HCT116 (cell line): ENCODE results near the gene TIPIN. TPM values are rescaled to one million over a fixed set of nuclear protein-coding genes. Genes with fewer than 3 reads are reported as not detected.

ENCODE experiments used
- ATAC-seq: fragments of 200-7000 bp; cut with Tn5 transposase; 2 replicates; pipeline ENCODE4 v1.9.1; 2020; ENCODE audit warnings: mild to moderate bottlenecking, moderate library complexity
- BruUV-seq: library from RNA; stranded (reverse); fragments of 400-500 nt; replicated peaks from 2 replicates; lab custom pipeline; 2021; lab: Mats Ljungman, UMichigan
- CTCF ChIA-PET: fragments of 300-600 bp; sonication (Branson Sonifier 250); formaldehyde crosslinking; loops from one replicate; lab custom pipeline; 2021; ENCODE audit warnings: antibody characterized with exemption; lab: Charles Lee
- POLR2A ChIA-PET: fragments of 300-600, 350-600 bp; sonication (Branson Sonifier 250); formaldehyde crosslinking; loops from one replicate; lab custom pipeline; 2021; ENCODE audit warnings: antibody characterized with exemption; lab: Charles Lee
- RAD21 ChIA-PET, 2 experiments: fragments of 300-600 bp; sonication (Branson Sonifier 250); formaldehyde crosslinking; loops; one replicate each; lab custom pipeline; 2023; ENCODE audit warnings: low total read pairs in 2 of 2; ENCODE audit not compliant: uncharacterized antibody in 2 of 2, unreplicated experiment in 2 of 2, low non-redundant PET in 1 of 2; lab: Charles Lee
- DNase-seq: peaks from one replicate; pipeline ENCODE4 v3.0.0-alpha.2; 2010; ENCODE audit warnings: low read depth, low spot score
- H2AFZ ChIP-seq: fragments of 200-600 bp; shearing (Covaris generic), sonication (generic); 2 replicates; pipeline ENCODE4 v1.6.1; 2017; ENCODE audit warnings: low read depth, mixed run types, mixed read lengths, antibody characterized with exemption, low read length; ENCODE audit not compliant: poor library complexity, severe bottlenecking
- H3K27ac ChIP-seq: 2 replicates; pipeline ENCODE4 v1.5.1; 2012; ENCODE audit warnings: low read depth, low read length
- H3K27me3 ChIP-seq: fragments of 200-600 bp; sonication (generic); 2 replicates; pipeline ENCODE4 v1.6.1; 2016; ENCODE audit warnings: mixed run types, low read length, mixed read lengths; ENCODE audit not compliant: insufficient read depth
- H3K36me3 ChIP-seq, 2 experiments: fragments of 200-500 bp in 1 of 2; fragments of 200-600 bp in 1 of 2; sonication (Bioruptor generic) in 1 of 2; sonication (generic) in 1 of 2; 2 replicates each; pipeline versions ENCODE4 v1.5.1 to v1.6.1; 2014 to 2016; ENCODE audit warnings: low read length in 2 of 2, inconsistent platforms in 1 of 2, mixed read lengths in 1 of 2, mixed run types in 1 of 2; ENCODE audit not compliant: insufficient read depth in 2 of 2, control insufficient read depth in 1 of 2
- H3K4me1 ChIP-seq, 2 experiments: fragments of 200-600 bp in 1 of 2; sonication (generic) in 1 of 2; 2 replicates each; pipeline versions ENCODE4 v1.5.1 to v1.6.1; 2012 to 2017; ENCODE audit warnings: low read length in 2 of 2, inconsistent platforms in 1 of 2, mild to moderate bottlenecking in 1 of 2, mixed read lengths in 1 of 2, mixed run types in 1 of 2, moderate library complexity in 1 of 2; ENCODE audit not compliant: insufficient read depth in 2 of 2, control insufficient read depth in 1 of 2
- H3K4me2 ChIP-seq: fragments of 200-600 bp; sonication (generic); 2 replicates; pipeline ENCODE4 v1.6.1; 2017; ENCODE audit warnings: mixed run types, low read length, mixed read lengths
- H3K4me3 ChIP-seq, 2 experiments: fragments of 200-600 bp in 1 of 2; sonication (generic) in 1 of 2; replicated peaks in 1 of 2; 2 replicates each; pipeline ENCODE4 v1.5.1; 2011 to 2016; ENCODE audit warnings: low read length in 2 of 2, control low read depth in 1 of 2, low read depth in 1 of 2, mild to moderate bottlenecking in 1 of 2, mixed read lengths in 1 of 2, mixed run types in 1 of 2
- H3K79me2 ChIP-seq: fragments of 200-600 bp; sonication (generic); 2 replicates; pipeline ENCODE4 v1.6.1; 2017; ENCODE audit warnings: mild to moderate bottlenecking, mixed run types, low read length, moderate library complexity, mixed read lengths; ENCODE audit not compliant: insufficient read depth
- H3K9ac ChIP-seq: fragments of 200-600 bp; sonication (generic); 2 replicates; pipeline ENCODE4 v1.6.1; 2016; ENCODE audit warnings: low read length, mixed read lengths
- H3K9me2 ChIP-seq: fragments of 200-600 bp; sonication (generic), shearing (Covaris generic); 2 replicates; pipeline ENCODE4 v1.6.1; 2017; ENCODE audit warnings: mixed run types, mild to moderate bottlenecking, moderate library complexity; ENCODE audit not compliant: insufficient read depth
- H3K9me3 ChIP-seq, 2 experiments: fragments of 200-500 bp in 1 of 2; fragments of 200-600 bp in 1 of 2; sonication (Bioruptor generic) in 1 of 2; sonication (generic) in 1 of 2; 2 replicates each; pipeline ENCODE4 v1.6.1; 2014 to 2017; ENCODE audit warnings: low read length in 2 of 2, mixed read lengths in 2 of 2, inconsistent platforms in 1 of 2, low read depth in 1 of 2, mild to moderate bottlenecking in 1 of 2, mixed run types in 1 of 2, moderate library complexity in 1 of 2; ENCODE audit not compliant: control insufficient read depth in 1 of 2, insufficient read depth in 1 of 2
- H4K20me1 ChIP-seq: fragments of 200-600 bp; sonication (generic), shearing (Covaris generic); 2 replicates; pipeline ENCODE4 v1.6.1; 2017; ENCODE audit warnings: mixed run types, mild to moderate bottlenecking, moderate library complexity; ENCODE audit not compliant: insufficient read depth
- CBX3 ChIP-seq: IDR thresholded peaks from 2 replicates; pipeline ENCODE4 v1.6.1; 2012; ENCODE audit warnings: low read depth
- EZH2phosphoT487 ChIP-seq: fragments of 200-600 bp; IDR thresholded peaks from 2 replicates; pipeline ENCODE4 v1.6.1; 2018; ENCODE audit warnings: antibody characterized with exemption, borderline replicate concordance
- POLR2AphosphoS5 ChIP-seq: IDR thresholded peaks from 2 replicates; pipeline ENCODE4 v1.6.1; 2011; ENCODE audit warnings: mild to moderate bottlenecking, low read depth, low read length, moderate library complexity
- SIN3A ChIP-seq: IDR thresholded peaks from 2 replicates; pipeline ENCODE4 v1.6.1; 2012; ENCODE audit warnings: low read depth
- SP1 ChIP-seq: IDR thresholded peaks from 2 replicates; pipeline ENCODE4 v1.6.1; 2012; ENCODE audit warnings: low read depth
- TCF7L2 ChIP-seq: IDR thresholded peaks from 2 replicates; pipeline ENCODE4 v1.7.0; 2011; ENCODE audit warnings: borderline replicate concordance, inconsistent platforms; ENCODE audit not compliant: insufficient read depth, insufficient read length; ENCODE audit errors: extremely low read depth
- YY1 ChIP-seq: IDR thresholded peaks from 2 replicates; pipeline ENCODE4 v1.6.1; 2011; ENCODE audit warnings: low read length, low read depth, moderate library complexity, mild to moderate bottlenecking; ENCODE audit not compliant: insufficient replicate concordance; ENCODE audit errors: extremely low read depth
- intact Hi-C: fragments of 100-400 bp; cut with micrococcal nuclease; formaldehyde crosslinking; loops from 2 replicates; pipeline ENCODE4 v1.10.0; 2022
- total RNA-seq: library from RNA; stranded (reverse); gene quantifications from one replicate; pipeline ENCODE4 v1.2.1, GENCODE V29; 2021; ENCODE audit not compliant: unreplicated experiment

The TIPIN gene
- total RNA-seq, 1 experiment from 2014 or later, result 28.1 TPM

GRCh38 chr15:66291816-66292570, 64.5 kb downstream of the TIPIN start:
- H3K9me2 ChIP-seq, result no peaks in the 10 kb centered on the region

DNA sequence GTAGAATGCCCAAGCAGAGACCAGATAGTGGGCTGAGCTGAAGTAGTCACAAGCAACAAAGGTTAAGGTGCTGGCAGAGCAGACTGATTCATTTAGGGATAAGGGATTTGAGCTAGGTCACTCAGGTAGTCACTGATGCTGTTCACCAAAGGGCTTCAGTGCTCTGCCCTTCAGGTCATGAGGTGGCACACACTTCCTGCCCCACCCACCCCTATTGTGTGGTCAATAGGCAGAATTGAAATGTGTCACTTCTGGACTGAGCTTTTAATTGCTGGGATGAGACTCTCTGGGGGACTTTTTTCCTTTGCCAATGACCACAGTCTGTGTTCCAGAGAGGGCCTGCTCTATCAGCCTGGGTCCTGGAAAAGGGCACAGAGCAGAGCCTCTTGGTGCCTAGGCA, 66.0 kb downstream of the TIPIN start:
- Histone ChIP-seq H3K27me3 (no peaks in the 10 kb centered on the region), H3K9me2 (no peaks in the 10 kb centered on the region), H3K79me2 (peaks cover 17% of the 10 kb centered on the region), H3K9ac (no peak overlapping the region), H3K36me3 (no peaks in the 10 kb centered on the region), H3K4me3 (no peak overlapping the region), H3K4me2 (peak overlapping the region; percentile 43; the same call in 1 of the 2 replicates), H3K9me3 (no peaks in the 10 kb centered on the region), H3K4me1 (peaks cover 17 to 47% of the 10 kb centered on the region in 2 experiments), H4K20me1 (no peaks in the 10 kb centered on the region), H2AFZ (no peak overlapping the region), H3K27ac (no peak overlapping the region)
- POLR2A ChIA-PET, result interaction anchor here (1.0 kb wide), 1 partner anchor 34 kb away, joined by 3 read pairs; no protein-coding TSS in a partner anchor
- RAD21 ChIA-PET, result no interaction called here
- ATAC-seq (no peak), DNase-seq (no peak)
- intact Hi-C loops, result no loop called here
- TF ChIP-seq TCF7L2 (no peak), CBX3 (no peak)
- BruUV-seq, result no TSS peak
- CTCF ChIA-PET, result no interaction called here

More at GRCh38 chr15:66291816-66292570, 64.5 kb downstream of the TIPIN start:
- H3K9ac ChIP-seq, result no peak overlapping the region
- no peaks in the 10 kb centered on the region for H3K9me3 ChIP-seq
- H3K4me2 ChIP-seq, result peak overlapping the region; percentile 98
- POLR2A ChIA-PET, result interaction anchor here (1.1 kb wide), 1 partner anchor 10 kb away, joined by 3 read pairs; no protein-coding TSS in a partner anchor
- peaks cover 17 to 47% of the 10 kb centered on the region in 2 experiments for H3K4me1 ChIP-seq
- DNase-seq (no peak), ATAC-seq (no peak)
- H3K36me3 ChIP-seq, result no peaks in the 10 kb centered on the region
- peaks cover 30% of the 10 kb centered on the region for H3K79me2 ChIP-seq
- H3K4me3 ChIP-seq, result peak overlapping the region in 1 of 2 experiments; percentile 67; a peak in 1 of 4 replicates
- CTCF ChIA-PET, result no interaction called here
- H3K27me3 ChIP-seq, result no peaks in the 10 kb centered on the region
- H2AFZ ChIP-seq, result no peak overlapping the region
- TF ChIP-seq SP1 (no peak), SIN3A (no peak), YY1 (no peak), POLR2AphosphoS5 (no peak), EZH2phosphoT487 (no peak)
- no TSS peak for BruUV-seq
- intact Hi-C loops, result no loop called here
- RAD21 ChIA-PET, result no interaction called here
- H4K20me1 ChIP-seq, result no peaks in the 10 kb centered on the region
- H3K27ac ChIP-seq, result no peak overlapping the region
